K562 (cell line): ENCODE measurements around the gene GRIN2D. TPM values are rescaled to one million over a fixed set of nuclear protein-coding genes. Genes with fewer than 3 reads are reported as not detected.
A peak's percentile ranks its signal among the peaks of the same experiment; 100 is the strongest.

Source experiments
- BCOR ChIP-seq: fragments of 450-650 bp; IDR thresholded peaks from 2 replicates; pipeline ENCODE4 v1.6.1; 2016
- COPS2 ChIP-seq: fragments of 450-650 bp; conservative IDR thresholded peaks from 2 replicates; pipeline ENCODE4 v1.6.1; 2016; ENCODE audit warnings: mild to moderate bottlenecking, moderate library complexity
- CREB1 ChIP-seq, 2 experiments: sonication (generic) in 1 of 2; formaldehyde crosslinking in 1 of 2; IDR thresholded peaks; 2 replicates each; pipeline versions ENCODE4 v1.6.1 to v1.8.0; 2012 to 2022; ENCODE audit warnings: inconsistent platforms in 1 of 2, mild to moderate bottlenecking in 1 of 2, missing genetic modification reagents in 1 of 2, moderate library complexity in 1 of 2
- CREM ChIP-seq: IDR thresholded peaks from 2 replicates; pipeline ENCODE4 v1.6.1; 2014; ENCODE audit warnings: antibody characterized with exemption, low read depth
- CTCFL ChIP-seq: IDR thresholded peaks from 2 replicates; pipeline ENCODE4 v1.6.1; 2011; ENCODE audit warnings: borderline replicate concordance, low read depth, mild to moderate bottlenecking, moderate library complexity, low read length; ENCODE audit not compliant: insufficient read depth, poor library complexity, severe bottlenecking
- ELK1 ChIP-seq: sonication (generic); formaldehyde crosslinking; IDR thresholded peaks from 2 replicates; pipeline ENCODE4 v1.8.1; 2022; ENCODE audit warnings: missing genetic modification reagents
- FOSL1 ChIP-seq: fragments of 200-800 bp; sonication (Bioruptor generic); conservative IDR thresholded peaks from 2 replicates; pipeline ENCODE4 v1.6.1; 2016; ENCODE audit warnings: missing genetic modification characterization, missing compliant biosample characterization
- FOXA1 ChIP-seq: fragments of 450-650 bp; IDR thresholded peaks from 2 replicates; pipeline ENCODE4 v1.6.1; 2016; ENCODE audit warnings: mild to moderate bottlenecking, borderline replicate concordance
- FOXK2 ChIP-seq, 2 experiments: fragments of 450-650 bp; IDR thresholded peaks in 1 of 2; conservative IDR thresholded peaks in 1 of 2; 2 replicates each; pipeline ENCODE4 v1.6.1; 2016; ENCODE audit warnings: low read depth in 2 of 2, mild to moderate bottlenecking in 1 of 2
- GABPB2 ChIP-seq: fragments of 250-450 bp; sonication (Bioruptor Pico); conservative IDR thresholded peaks from 2 replicates; pipeline ENCODE4 v1.5.1; 2021; ENCODE audit warnings: mild to moderate bottlenecking
- HCFC1 ChIP-seq: IDR thresholded peaks from 2 replicates; pipeline ENCODE4 v1.6.1; 2012; ENCODE audit warnings: low read depth, low read length, improper control_type of control experiment
- MAZ ChIP-seq, 2 experiments: fragments of 450-650 bp in 1 of 2; sonication (generic) in 1 of 2; formaldehyde crosslinking; IDR thresholded peaks in 1 of 2; conservative IDR thresholded peaks in 1 of 2; 2 replicates each; pipeline versions ENCODE4 v1.4.0 to v1.5.0; 2020; ENCODE audit warnings: mild to moderate bottlenecking in 1 of 2, missing genetic modification reagents in 1 of 2
- NR2C1 ChIP-seq, 2 experiments: fragments of 450-650 bp; IDR thresholded peaks; 2 replicates each; pipeline ENCODE4 v1.6.1; 2017; ENCODE audit warnings: mild to moderate bottlenecking in 2 of 2, antibody characterized with exemption in 1 of 2, inconsistent platforms in 1 of 2, missing compliant biosample characterization in 1 of 2, missing genetic modification characterization in 1 of 2
- PHB2 ChIP-seq: fragments of 450-650 bp; IDR thresholded peaks from 2 replicates; pipeline ENCODE4 v1.6.1; 2017; ENCODE audit warnings: low read depth
- SIX5 ChIP-seq, 2 experiments: IDR thresholded peaks; 2 replicates each; pipeline ENCODE4 v1.6.1; 2011; ENCODE audit warnings: low read length in 2 of 2, borderline replicate concordance in 1 of 2, low read depth in 1 of 2, mild to moderate bottlenecking in 1 of 2, moderate library complexity in 1 of 2; ENCODE audit not compliant: insufficient read depth in 1 of 2
- SNIP1 ChIP-seq: fragments of 450-650 bp; IDR thresholded peaks from 2 replicates; pipeline ENCODE4 v1.7.1; 2017; ENCODE audit warnings: low read depth, mild to moderate bottlenecking
- SOX6 ChIP-seq: fragments of 450-650 bp; IDR thresholded peaks from 2 replicates; pipeline ENCODE4 v1.6.1; 2014; ENCODE audit warnings: mild to moderate bottlenecking
- ZNF140 ChIP-seq: fragments of 250-450 bp; sonication (Bioruptor Pico); IDR thresholded peaks from 2 replicates; pipeline ENCODE4 v1.8.0; 2021; ENCODE audit warnings: moderate library complexity, mild to moderate bottlenecking, inconsistent platforms
- ZNF23 ChIP-seq: fragments of 250-450 bp; sonication (Bioruptor Pico); IDR thresholded peaks from 2 replicates; pipeline ENCODE4 v1.4.0; 2020; ENCODE audit warnings: mild to moderate bottlenecking
- ZNF561 ChIP-seq: fragments of 450-650 bp; formaldehyde crosslinking; conservative IDR thresholded peaks from 2 replicates; pipeline ENCODE4 v1.4.0; 2020; ENCODE audit warnings: mild to moderate bottlenecking, moderate library complexity
- ZNF644 ChIP-seq: fragments of 200-800 bp; sonication (Bioruptor generic); IDR thresholded peaks from 2 replicates; pipeline ENCODE4 v1.6.1; 2016; ENCODE audit warnings: low read depth, missing genetic modification characterization, missing compliant biosample characterization
- polyA plus RNA-seq, 8 experiments: library from polyadenylated mRNA; depleted of rRNA in 4 of 8; stranded (reverse) in 5 of 8; unstranded in 3 of 8; fragments of >200 nt; fragmentation: Nextera tagmentation in 2 of 8; fragmentation: Illumina TruSeq in 1 of 8; extraction: Ambion mirVana in 2 of 8; extraction: Trizol in 1 of 8; gene quantifications; 2 replicates each; pipeline versions ENCODE4 v1.2.1 to v1.2.3, GENCODE V29; 2011 to 2014; ENCODE audit warnings: inconsistent platforms in 1 of 8, missing spikeins in 1 of 8
- total RNA-seq, 7 experiments: library from RNA; depleted of rRNA in 6 of 7; stranded (reverse); fragments of >200 nt in 6 of 7; fragmentation: Illumina TruSeq in 2 of 7; extraction: Trizol in 2 of 7; gene quantifications; 2 replicates each; pipeline versions ENCODE4 v1.2.1 to v1.2.3, GENCODE V29; 2011 to 2021; ENCODE audit warnings: low replicate concordance in 1 of 7
- TF ChIP-seq, protein P1 (sequence below): sonication (generic); formaldehyde crosslinking; IDR thresholded peaks from 2 replicates; pipeline ENCODE4 v1.8.1; 2023; ENCODE audit warnings: mild to moderate bottlenecking, missing genetic modification reagents
- TF ChIP-seq, protein P2 (sequence below): fragments of 250-450 bp; sonication (Bioruptor Pico); IDR thresholded peaks from 2 replicates; pipeline ENCODE4 v1.4.0; 2020; ENCODE audit warnings: borderline replicate concordance

The GRIN2D gene
- total and polyA plus RNA-seq, 9 of the 15 experiments (the other 6 are each of a cell fraction or from before 2014, with no cell fraction given), result 0.32 to 31.5 (median 1.8) TPM

DNA sequence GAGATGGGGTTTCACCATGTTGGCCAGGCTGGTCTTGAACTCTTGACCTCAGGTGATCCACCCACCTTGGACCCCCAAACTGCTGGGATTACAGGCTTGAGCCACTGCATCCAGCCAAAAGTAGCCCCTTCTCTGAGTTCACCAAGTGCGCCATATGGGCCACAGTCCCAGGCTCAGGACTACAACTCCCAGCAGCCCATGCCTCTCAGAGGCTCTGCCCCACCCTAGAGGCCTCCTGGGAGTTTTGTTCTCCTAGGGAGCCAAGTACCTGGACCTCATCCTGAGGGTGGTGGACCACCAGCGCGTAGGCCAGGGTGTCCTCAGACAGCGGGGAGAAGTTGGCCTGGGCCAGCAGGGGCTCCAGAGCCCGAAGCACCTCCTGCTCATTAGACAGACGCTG is 48.6 kb upstream of the GRIN2D start (continued):
- TF ChIP-seq COPS2 (no peak), FOSL1 (no peak), BCOR (no peak), ZNF23 (CRISPR knock-in tag) (no peak), SNIP1 (no peak), MAZ (CRISPR knock-in tag; conservative IDR thresholded peaks at IDR 0.05 in 1 of 2, IDR thresholded peaks at IDR 0.05 in 1 of 2) (peak in 1 of 2 experiments; percentile 44; a peak in 1 of 4 replicates), CREB1 (IDR thresholded peaks at IDR 0.05) (no peak), CREB1 (CRISPR knock-in tag; IDR thresholded peaks at IDR 0.05) (no peak), ZNF644 (tag) (no peak), GABPB2 (CRISPR knock-in tag) (no peak), ZNF561 (CRISPR knock-in tag) (no peak), ELK1 (CRISPR knock-in tag) (no peak), HCFC1 (peak; percentile 89), FOXK2 (conservative IDR thresholded peaks at IDR 0.05 in 1 of 2, IDR thresholded peaks at IDR 0.05 in 1 of 2; ENCODE audit: low read depth in 2 of 2) (no peak), CREM (0 out of 2 replicates have a peak, but pooled peaks have one; percentile 34), SOX6 (no peak), PHB2 (no peak), CTCFL (no peak), ZNF140 (no peak), FOXA1 (no peak), SIX5 (IDR thresholded peaks at IDR 0.05; ENCODE audit: borderline replicate concordance in 1 of 2, insufficient read depth in 1 of 2, low read depth in 1 of 2, low read length in 2 of 2) (peak; percentile 63 to 77; a peak in 3 of 4 replicates), NR2C1 (IDR thresholded peaks at IDR 0.05) (no peak), NR2C1 (tag; IDR thresholded peaks at IDR 0.05) (no peak)
- TF ChIP-seq, protein P1, sequence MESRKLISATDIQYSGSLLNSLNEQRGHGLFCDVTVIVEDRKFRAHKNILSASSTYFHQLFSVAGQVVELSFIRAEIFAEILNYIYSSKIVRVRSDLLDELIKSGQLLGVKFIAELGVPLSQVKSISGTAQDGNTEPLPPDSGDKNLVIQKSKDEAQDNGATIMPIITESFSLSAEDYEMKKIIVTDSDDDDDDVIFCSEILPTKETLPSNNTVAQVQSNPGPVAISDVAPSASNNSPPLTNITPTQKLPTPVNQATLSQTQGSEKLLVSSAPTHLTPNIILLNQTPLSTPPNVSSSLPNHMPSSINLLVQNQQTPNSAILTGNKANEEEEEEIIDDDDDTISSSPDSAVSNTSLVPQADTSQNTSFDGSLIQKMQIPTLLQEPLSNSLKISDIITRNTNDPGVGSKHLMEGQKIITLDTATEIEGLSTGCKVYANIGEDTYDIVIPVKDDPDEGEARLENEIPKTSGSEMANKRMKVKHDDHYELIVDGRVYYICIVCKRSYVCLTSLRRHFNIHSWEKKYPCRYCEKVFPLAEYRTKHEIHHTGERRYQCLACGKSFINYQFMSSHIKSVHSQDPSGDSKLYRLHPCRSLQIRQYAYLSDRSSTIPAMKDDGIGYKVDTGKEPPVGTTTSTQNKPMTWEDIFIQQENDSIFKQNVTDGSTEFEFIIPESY (CRISPR knock-in tag), result peak; percentile 76; the same call in 1 of the 2 replicates
- TF ChIP-seq, protein P2, sequence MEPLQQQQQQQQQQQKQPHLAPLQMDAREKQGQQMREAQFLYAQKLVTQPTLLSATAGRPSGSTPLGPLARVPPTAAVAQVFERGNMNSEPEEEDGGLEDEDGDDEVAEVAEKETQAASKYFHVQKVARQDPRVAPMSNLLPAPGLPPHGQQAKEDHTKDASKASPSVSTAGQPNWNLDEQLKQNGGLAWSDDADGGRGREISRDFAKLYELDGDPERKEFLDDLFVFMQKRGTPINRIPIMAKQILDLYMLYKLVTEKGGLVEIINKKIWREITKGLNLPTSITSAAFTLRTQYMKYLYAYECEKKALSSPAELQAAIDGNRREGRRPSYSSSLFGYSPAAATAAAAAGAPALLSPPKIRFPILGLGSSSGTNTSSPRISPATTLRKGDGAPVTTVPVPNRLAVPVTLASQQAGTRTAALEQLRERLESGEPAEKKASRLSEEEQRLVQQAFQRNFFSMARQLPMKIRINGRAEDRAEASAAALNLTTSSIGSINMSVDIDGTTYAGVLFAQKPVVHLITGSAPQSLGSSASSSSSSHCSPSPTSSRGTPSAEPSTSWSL (CRISPR knock-in tag), result no peak
